GM12878 (cell line): Measurements from ENCODE around the gene UPP2.

Source experiments
- BMI1 ChIP-seq: fragments of 450-650 bp; IDR thresholded peaks from 2 replicates; pipeline ENCODE4 v1.6.1; 2016; ENCODE audit warnings: mild to moderate bottlenecking, moderate library complexity, borderline replicate concordance
- CEBPZ ChIP-seq: fragments of 150-350 bp; IDR thresholded peaks from 2 replicates; pipeline ENCODE4 v1.6.1; 2016; ENCODE audit warnings: low read depth, low read length
- CTCF ChIP-seq, 3 experiments: IDR thresholded peaks in 2 of 3; conservative IDR thresholded peaks in 1 of 3; 2 replicates each; pipeline ENCODE4 v1.5.1; 2011; ENCODE audit warnings: low read depth in 3 of 3, low read length in 3 of 3, mild to moderate bottlenecking in 3 of 3, control low read depth in 2 of 3, moderate library complexity in 2 of 3, inconsistent platforms in 1 of 3, mixed read lengths in 1 of 3; ENCODE audit not compliant: control insufficient read depth in 2 of 3, insufficient read depth in 1 of 3; ENCODE audit errors: extremely low read depth in 1 of 3
- GABPA ChIP-seq: IDR thresholded peaks from 2 replicates; pipeline ENCODE4 v1.6.1; 2014; ENCODE audit warnings: antibody characterized with exemption, low read depth, mild to moderate bottlenecking, inconsistent platforms
- KDM1A ChIP-seq: fragments of 200-600 bp; sonication (generic); IDR thresholded peaks from 2 replicates; pipeline ENCODE4 v1.6.1; 2016; ENCODE audit warnings: borderline replicate concordance
- MYB ChIP-seq: fragments of 150-350 bp; IDR thresholded peaks from 2 replicates; pipeline ENCODE4 v1.6.1; 2014; ENCODE audit warnings: mild to moderate bottlenecking, low read depth, low read length, borderline replicate concordance
- NR2C2 ChIP-seq: IDR thresholded peaks from 2 replicates; pipeline ENCODE4 v1.6.1; 2011; ENCODE audit warnings: borderline replicate concordance, low read depth; ENCODE audit not compliant: control insufficient read depth, insufficient read length
- POLR2AphosphoS5 ChIP-seq: IDR thresholded peaks from 2 replicates; pipeline ENCODE4 v1.6.1; 2011; ENCODE audit warnings: mild to moderate bottlenecking, low read length, inconsistent platforms
- RAD21 ChIP-seq: IDR thresholded peaks from 2 replicates; pipeline ENCODE4 v1.6.1; 2011; ENCODE audit warnings: mild to moderate bottlenecking, low read depth, low read length, moderate library complexity; ENCODE audit not compliant: insufficient read depth
- RFX5 ChIP-seq: IDR thresholded peaks from 2 replicates; pipeline ENCODE4 v1.6.1; 2011; ENCODE audit warnings: low read depth, low read length, improper control_type of control experiment
- SP1 ChIP-seq: IDR thresholded peaks from one replicate; pipeline ENCODE4 v1.6.1; 2011; ENCODE audit warnings: low read depth, low read length
- STAT3 ChIP-seq: IDR thresholded peaks from 2 replicates; pipeline ENCODE4 v1.6.1; 2011; ENCODE audit warnings: low read depth, low read length, improper control_type of control experiment
- ZBTB4 ChIP-seq: fragments of 450-650 bp; formaldehyde crosslinking; IDR thresholded peaks from 2 replicates; pipeline ENCODE4 v1.4.0; 2022; ENCODE audit warnings: mild to moderate bottlenecking, moderate library complexity
- TF ChIP-seq, protein P1 (sequence below): fragments of 450-650 bp; IDR thresholded peaks from 2 replicates; pipeline ENCODE4 v1.6.1; 2016; ENCODE audit warnings: mild to moderate bottlenecking

DNA sequence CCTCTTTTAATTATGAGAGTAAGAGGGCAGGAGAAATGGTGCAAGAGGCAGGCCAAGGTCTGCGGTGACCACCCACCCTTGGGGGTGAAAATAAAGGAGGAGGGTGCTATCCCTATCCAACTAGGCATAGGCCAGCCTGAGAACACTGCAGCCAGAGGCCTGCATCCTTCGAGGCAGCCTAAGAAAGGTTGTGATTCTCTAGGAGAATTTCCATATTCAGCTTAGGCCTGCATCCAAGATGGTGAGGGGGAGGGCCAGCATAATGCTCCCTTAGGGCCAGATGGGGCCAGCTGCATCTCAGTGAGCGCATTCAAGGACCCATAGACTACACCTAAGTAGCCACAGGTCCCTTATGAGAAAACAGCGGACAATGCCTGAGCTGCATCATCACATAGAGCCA, 3.5 kb upstream of the UPP2 start:
- TF ChIP-seq RAD21: no peak
- no peak for TF ChIP-seq RFX5
- TF ChIP-seq POLR2AphosphoS5: no peak
- no peak for TF ChIP-seq NR2C2
- no peak for TF ChIP-seq CEBPZ
- TF ChIP-seq, protein P1, sequence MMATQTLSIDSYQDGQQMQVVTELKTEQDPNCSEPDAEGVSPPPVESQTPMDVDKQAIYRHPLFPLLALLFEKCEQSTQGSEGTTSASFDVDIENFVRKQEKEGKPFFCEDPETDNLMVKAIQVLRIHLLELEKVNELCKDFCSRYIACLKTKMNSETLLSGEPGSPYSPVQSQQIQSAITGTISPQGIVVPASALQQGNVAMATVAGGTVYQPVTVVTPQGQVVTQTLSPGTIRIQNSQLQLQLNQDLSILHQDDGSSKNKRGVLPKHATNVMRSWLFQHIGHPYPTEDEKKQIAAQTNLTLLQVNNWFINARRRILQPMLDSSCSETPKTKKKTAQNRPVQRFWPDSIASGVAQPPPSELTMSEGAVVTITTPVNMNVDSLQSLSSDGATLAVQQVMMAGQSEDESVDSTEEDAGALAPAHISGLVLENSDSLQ: no peak
- TF ChIP-seq STAT3: no peak
- no peak for TF ChIP-seq GABPA
- TF ChIP-seq CTCF (IDR thresholded peaks at IDR 0.05 in 2 of 3, conservative IDR thresholded peaks at IDR 0.05 in 1 of 3; ENCODE audit: control insufficient read depth in 2 of 3, extremely low read depth in 1 of 3, insufficient read depth in 1 of 3, low read depth in 3 of 3, low read length in 3 of 3): no peak
- TF ChIP-seq MYB: no peak
- no peak for TF ChIP-seq ZBTB4 (CRISPR knock-in tag)
- no peak for TF ChIP-seq BMI1
- TF ChIP-seq KDM1A: no peak
- no peak for TF ChIP-seq SP1
